ENCODE results near the gene ROBO4.

Gene ROBO4

DNA sequence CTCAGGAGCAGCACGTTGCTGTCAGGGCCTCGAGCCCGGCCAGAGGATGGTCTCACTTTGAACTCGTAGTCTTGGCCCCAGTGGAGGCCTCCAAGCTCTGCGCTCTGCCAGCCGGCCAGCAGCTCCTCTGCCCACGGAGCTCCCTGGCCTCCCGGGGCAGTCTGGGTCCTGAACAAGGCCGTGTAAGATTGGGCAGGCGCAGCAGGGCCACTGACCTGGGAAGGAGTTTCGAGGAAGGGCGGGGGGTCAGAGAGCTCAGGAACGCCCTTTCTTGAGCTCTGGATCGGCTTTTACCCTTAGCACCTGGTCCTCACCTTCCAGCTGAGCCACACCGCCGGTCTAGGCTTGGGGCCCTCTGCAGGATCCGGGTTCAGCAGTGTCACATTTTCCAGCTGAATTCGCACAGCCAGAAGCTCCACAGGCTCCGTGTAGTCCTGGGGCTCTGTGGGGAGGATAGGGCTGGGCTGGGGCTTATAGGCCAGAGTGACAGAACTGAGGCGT lies 2.1 kb downstream of the ROBO4 start:
- DNase-seq (ENCODE audit: extremely low spot score) = no peak
- no peak for TF ChIP-seq FOXA1 (IDR thresholded peaks at IDR 0.05)
- TF ChIP-seq LEF1 (IDR thresholded peaks at IDR 0.05; ENCODE audit: borderline replicate concordance) = no peak
- no peak for TF ChIP-seq SP1 (IDR thresholded peaks at IDR 0.05)
- TF ChIP-seq TARDBP (IDR thresholded peaks at IDR 0.05) = no peak
- TF ChIP-seq FOXM1 (IDR thresholded peaks at IDR 0.05; ENCODE audit: borderline replicate concordance) = no peak
- TF ChIP-seq FOXK2 (IDR thresholded peaks at IDR 0.05) = no peak
- TF ChIP-seq HDGF (IDR thresholded peaks at IDR 0.05; ENCODE audit: borderline replicate concordance) = no peak
- TF ChIP-seq SUZ12 (IDR thresholded peaks at IDR 0.05) = no peak
- TF ChIP-seq ZNF384 (IDR thresholded peaks at IDR 0.05) = no peak
- TF ChIP-seq CTBP1 (IDR thresholded peaks at IDR 0.05; ENCODE audit: borderline replicate concordance) = no peak
- TF ChIP-seq ARNT (IDR thresholded peaks at IDR 0.05) = no peak
- no peak for TF ChIP-seq NFRKB (IDR thresholded peaks at IDR 0.05)
- TF ChIP-seq, protein P1, sequence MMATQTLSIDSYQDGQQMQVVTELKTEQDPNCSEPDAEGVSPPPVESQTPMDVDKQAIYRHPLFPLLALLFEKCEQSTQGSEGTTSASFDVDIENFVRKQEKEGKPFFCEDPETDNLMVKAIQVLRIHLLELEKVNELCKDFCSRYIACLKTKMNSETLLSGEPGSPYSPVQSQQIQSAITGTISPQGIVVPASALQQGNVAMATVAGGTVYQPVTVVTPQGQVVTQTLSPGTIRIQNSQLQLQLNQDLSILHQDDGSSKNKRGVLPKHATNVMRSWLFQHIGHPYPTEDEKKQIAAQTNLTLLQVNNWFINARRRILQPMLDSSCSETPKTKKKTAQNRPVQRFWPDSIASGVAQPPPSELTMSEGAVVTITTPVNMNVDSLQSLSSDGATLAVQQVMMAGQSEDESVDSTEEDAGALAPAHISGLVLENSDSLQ (IDR thresholded peaks at IDR 0.05) = no peak
- TF ChIP-seq BHLHE40 (IDR thresholded peaks at IDR 0.05; ENCODE audit: borderline replicate concordance) = no peak
- TF ChIP-seq ELF4 (IDR thresholded peaks at IDR 0.05) = no peak
- no peak for TF ChIP-seq L3MBTL2 (conservative IDR thresholded peaks at IDR 0.05)
- ChIA-PET POLR2A (interaction anchor here (1.2 kb wide), 1 partner anchor 19 kb away, joined by 5 read pairs; no protein-coding TSS in a partner anchor), CTCF (no interaction called here)

DNA sequence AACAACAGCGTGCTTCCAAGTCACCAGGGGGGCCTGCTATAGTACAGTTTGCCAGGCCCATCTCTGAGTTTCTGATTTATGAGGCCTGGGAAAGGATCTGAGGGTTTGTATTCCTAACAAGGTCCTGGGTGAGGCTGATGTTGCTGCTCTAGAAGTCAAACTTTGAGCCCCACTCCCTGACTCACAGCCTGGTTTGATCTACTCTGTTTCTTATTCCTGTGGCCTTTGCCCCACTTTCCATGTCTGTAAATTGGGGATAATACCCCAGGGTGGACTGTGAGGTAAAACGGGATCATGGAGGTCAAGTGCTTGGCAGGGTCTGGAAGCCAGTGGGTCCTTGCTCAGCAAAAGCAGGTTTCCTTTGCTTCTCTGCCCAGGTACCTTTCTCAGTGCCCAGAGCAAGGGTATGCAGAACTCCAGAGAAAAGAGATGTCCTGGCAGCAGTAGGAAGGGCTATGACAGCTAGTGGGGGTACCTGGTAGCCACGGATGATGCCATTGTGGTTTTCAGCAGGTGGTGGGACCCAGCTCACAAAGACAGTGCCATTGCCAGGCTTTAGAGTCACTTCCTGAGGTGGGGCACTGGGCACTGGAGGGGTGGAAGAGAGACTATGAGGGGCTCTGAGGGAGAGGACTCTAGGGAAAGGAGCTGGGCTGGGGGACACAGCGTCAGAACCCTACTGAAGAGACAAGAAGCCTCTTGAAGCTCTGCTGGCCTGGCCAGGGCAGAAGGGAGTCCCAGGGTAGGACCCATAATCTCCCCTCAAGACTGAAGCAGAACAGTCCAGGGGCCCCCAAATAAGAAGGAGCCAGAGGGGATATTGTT lies 2.8 kb downstream of the ROBO4 start:
- ChIA-PET CTCF (no interaction called here), POLR2A (interaction anchor here (1.2 kb wide), 1 partner anchor 19 kb away, joined by 5 read pairs; no protein-coding TSS in a partner anchor)
- TF ChIP-seq ZNF384 (IDR thresholded peaks at IDR 0.05) = no peak
- no peak for DNase-seq (ENCODE audit: extremely low spot score)

DNA sequence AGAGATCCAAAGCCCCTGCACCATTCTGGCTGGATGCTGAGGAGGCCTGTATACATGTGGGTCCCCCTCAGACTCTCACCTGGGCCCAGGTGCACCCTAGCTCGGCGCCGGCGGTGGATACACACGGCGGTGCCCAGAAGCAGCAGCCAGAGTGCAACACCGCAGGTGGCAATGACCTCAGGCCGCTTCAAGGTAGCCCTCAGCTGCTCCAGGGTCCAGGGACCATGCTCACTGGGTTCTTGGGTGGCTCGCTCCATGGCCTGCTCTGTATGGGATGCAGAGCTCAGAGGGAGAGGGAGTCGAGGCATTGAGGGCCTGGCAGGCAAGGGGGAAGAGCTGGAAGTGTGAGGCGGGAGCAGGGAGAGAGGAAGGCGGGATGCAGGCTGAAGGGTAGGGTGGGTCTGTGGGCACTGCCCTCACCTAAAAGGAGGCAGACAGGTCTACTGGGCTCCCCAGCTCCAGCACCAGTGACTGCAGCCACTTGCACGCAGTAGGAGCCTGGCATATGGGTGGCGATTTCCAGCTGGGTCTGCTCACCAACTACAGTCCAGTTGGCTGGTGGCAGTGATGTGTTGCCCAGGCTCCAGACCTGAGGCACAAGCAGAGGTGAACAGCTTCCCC lies 3.8 kb downstream of the ROBO4 start:
- TF ChIP-seq FOXM1 (IDR thresholded peaks at IDR 0.05; ENCODE audit: borderline replicate concordance) (no peak), ARNT (IDR thresholded peaks at IDR 0.05) (no peak), SP1 (IDR thresholded peaks at IDR 0.05) (no peak), LEF1 (IDR thresholded peaks at IDR 0.05; ENCODE audit: borderline replicate concordance) (no peak), CTBP1 (IDR thresholded peaks at IDR 0.05; ENCODE audit: borderline replicate concordance) (no peak), HDGF (IDR thresholded peaks at IDR 0.05; ENCODE audit: borderline replicate concordance) (no peak), TARDBP (IDR thresholded peaks at IDR 0.05) (no peak), FOXA1 (IDR thresholded peaks at IDR 0.05) (no peak), NFRKB (IDR thresholded peaks at IDR 0.05) (no peak), ZNF384 (IDR thresholded peaks at IDR 0.05) (no peak), ELF4 (IDR thresholded peaks at IDR 0.05) (no peak), FOXK2 (IDR thresholded peaks at IDR 0.05) (no peak), SUZ12 (IDR thresholded peaks at IDR 0.05) (no peak), BHLHE40 (IDR thresholded peaks at IDR 0.05; ENCODE audit: borderline replicate concordance) (no peak), L3MBTL2 (conservative IDR thresholded peaks at IDR 0.05) (no peak)
- TF ChIP-seq, protein P1 (IDR thresholded peaks at IDR 0.05) = no peak
- DNase-seq (ENCODE audit: extremely low spot score) = no peak
- ChIA-PET CTCF (no interaction called here), POLR2A (no interaction called here)

DNA sequence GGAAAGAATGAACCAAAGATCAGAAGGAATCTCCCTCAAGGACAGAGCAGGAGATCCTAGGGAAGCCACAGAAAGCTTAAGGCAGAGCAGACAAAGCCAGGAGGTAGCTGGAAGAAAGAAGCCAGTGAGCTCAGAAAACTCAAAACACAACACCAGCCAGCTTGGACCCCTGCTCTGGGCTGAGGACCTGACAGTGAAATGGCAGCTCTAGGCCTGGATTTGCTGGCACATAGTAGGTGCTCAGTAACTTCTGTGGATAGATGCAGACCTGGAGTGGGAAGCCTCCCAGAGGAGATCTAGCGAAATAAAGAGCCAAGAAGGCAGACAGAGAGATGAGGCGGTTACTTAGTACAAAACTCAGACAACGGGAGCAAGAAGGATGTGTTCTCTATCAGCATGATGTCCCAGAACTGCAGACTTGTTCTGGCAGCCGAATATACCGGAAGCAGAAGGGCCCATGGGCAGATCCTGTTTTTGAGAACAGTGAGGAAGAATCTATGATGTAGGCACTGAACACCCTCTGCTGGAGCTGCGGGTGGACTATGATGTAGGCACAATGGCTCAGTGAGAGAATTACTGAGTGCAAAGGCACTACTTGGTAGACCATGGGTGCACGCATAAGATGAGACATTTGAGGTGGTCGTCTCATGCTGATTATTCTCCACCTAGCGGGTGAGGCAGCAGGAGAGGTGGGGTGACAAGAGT lies 4.8 kb downstream of the ROBO4 start:
- no peak for DNase-seq (ENCODE audit: extremely low spot score)
- TF ChIP-seq FOXM1 (IDR thresholded peaks at IDR 0.05; ENCODE audit: borderline replicate concordance) (no peak), BHLHE40 (IDR thresholded peaks at IDR 0.05; ENCODE audit: borderline replicate concordance) (no peak), CTBP1 (IDR thresholded peaks at IDR 0.05; ENCODE audit: borderline replicate concordance) (no peak), LEF1 (IDR thresholded peaks at IDR 0.05; ENCODE audit: borderline replicate concordance) (no peak), SP1 (IDR thresholded peaks at IDR 0.05) (no peak), ZNF384 (IDR thresholded peaks at IDR 0.05) (no peak), FOXA1 (IDR thresholded peaks at IDR 0.05) (no peak), TARDBP (IDR thresholded peaks at IDR 0.05) (no peak), ARNT (IDR thresholded peaks at IDR 0.05) (no peak), HDGF (IDR thresholded peaks at IDR 0.05; ENCODE audit: borderline replicate concordance) (no peak), FOXK2 (IDR thresholded peaks at IDR 0.05) (no peak), SUZ12 (IDR thresholded peaks at IDR 0.05) (no peak)
- TF ChIP-seq, protein P1 (IDR thresholded peaks at IDR 0.05) = no peak
- CTCF ChIA-PET = interaction anchor here (0.9 kb wide), 1 partner anchor 16 kb away, joined by 3 read pairs; no protein-coding TSS in a partner anchor
- POLR2A ChIA-PET = interaction anchor here (1.2 to 3.6 kb wide), 2 partner anchors 17 to 61 kb away, joined by 3 to 14 read pairs; partner anchors contain the start of gene CCDC15

DNA sequence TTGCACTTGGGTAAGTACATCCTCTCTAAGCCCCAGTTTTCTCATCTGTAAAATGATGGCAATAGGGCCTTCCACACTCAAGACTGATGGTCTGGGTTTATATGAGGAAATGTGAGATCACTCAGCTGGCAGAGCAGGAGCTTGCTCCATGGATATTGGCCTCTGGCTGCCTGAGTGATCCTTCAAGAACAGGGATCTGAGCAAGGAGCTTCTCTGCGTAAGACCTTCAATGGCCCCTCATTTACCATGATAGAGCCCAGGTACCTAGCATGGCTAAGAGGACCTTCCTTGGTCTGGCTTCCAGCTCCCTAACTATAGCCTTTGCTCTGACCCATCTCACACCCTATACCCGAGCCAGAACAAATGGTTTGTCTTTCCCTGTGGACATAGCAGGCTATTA lies 5.5 kb downstream of the ROBO4 start:
- no peak for DNase-seq (ENCODE audit: extremely low spot score)
- ChIA-PET CTCF (interaction anchor here (0.9 kb wide), 1 partner anchor 16 kb away, joined by 3 read pairs; no protein-coding TSS in a partner anchor), POLR2A (interaction anchor here (1.2 to 3.6 kb wide), 3 partner anchors 9 to 61 kb away, joined by 3 to 14 read pairs (median 3); partner anchors contain the start of gene CCDC15)
- no peak for TF ChIP-seq FOXM1 (IDR thresholded peaks at IDR 0.05; ENCODE audit: borderline replicate concordance)
- TF ChIP-seq FOXK2 (IDR thresholded peaks at IDR 0.05) = no peak
- TF ChIP-seq CTBP1 (IDR thresholded peaks at IDR 0.05; ENCODE audit: borderline replicate concordance) = no peak
- TF ChIP-seq SP1 (IDR thresholded peaks at IDR 0.05) = no peak
- TF ChIP-seq ARNT (IDR thresholded peaks at IDR 0.05) = no peak
- TF ChIP-seq ZNF384 (IDR thresholded peaks at IDR 0.05) = no peak
- TF ChIP-seq BHLHE40 (IDR thresholded peaks at IDR 0.05; ENCODE audit: borderline replicate concordance) = no peak

All from HEK293T (cell line).